Stimulated activated CD4-positive, alpha-beta T cell treated with anti-CD3 and anti-CD28 coated beads, Interleukin-4, amount 100 ng/mL, for 24 hours (primary cell): ENCODE measurements around the gene SIK3.
A peak's percentile ranks its signal among the peaks of the same experiment; 100 is the strongest.

Source experiments
- DNase-seq: peaks from one replicate; pipeline ENCODE4 v3.0.0-alpha.2; 2020

The SIK3 gene

GRCh38 chr11:116857316-116857715 lies 240.9 kb downstream of the SIK3 start:
- DNase-seq, result no peak

DNA sequence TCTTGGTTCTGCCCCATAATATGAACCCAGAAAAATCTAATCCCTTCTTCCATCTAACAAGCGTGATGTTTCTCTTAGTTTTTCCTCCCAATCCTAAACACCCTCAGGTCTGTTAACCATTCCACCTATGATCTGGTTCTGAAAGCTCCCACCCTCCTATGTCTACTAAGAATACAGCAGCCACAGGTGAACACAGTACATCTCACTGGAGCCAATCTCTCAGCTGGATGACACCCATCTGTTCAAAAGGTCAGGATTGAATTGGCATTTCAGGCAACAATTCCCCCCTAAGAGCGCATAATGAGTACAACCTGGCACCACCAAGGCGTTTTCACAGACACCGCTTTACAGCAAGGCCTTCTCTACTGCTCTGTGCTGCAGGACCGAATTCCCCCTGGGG lies 241.8 kb downstream of the SIK3 start:
- DNase-seq, result no peak

DNA sequence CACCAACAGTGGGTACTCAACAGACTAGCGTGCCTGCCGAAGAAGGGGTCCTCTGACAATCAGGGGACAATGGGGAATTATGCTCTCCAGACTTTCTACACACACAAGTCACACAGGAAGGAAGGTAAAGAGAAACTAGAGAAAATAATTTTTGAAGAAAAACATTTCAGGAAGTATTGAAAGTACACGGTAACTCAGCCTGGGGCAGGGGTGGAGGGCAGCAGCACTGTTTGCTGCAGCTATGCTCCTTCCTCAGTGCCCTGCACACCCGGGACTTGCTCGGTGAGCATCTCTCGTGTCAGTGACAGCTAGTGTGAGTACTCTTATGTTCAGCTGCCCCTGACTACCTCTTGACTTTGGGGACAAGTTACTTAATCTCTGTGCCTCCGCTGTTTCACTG lies 242.8 kb downstream of the SIK3 start:
- no peak for DNase-seq

- peak; percentile 75 for DNase-seq
These were observed 244.7 kb downstream of the SIK3 start for GRCh38 chr11:116853461-116854073.

DNA sequence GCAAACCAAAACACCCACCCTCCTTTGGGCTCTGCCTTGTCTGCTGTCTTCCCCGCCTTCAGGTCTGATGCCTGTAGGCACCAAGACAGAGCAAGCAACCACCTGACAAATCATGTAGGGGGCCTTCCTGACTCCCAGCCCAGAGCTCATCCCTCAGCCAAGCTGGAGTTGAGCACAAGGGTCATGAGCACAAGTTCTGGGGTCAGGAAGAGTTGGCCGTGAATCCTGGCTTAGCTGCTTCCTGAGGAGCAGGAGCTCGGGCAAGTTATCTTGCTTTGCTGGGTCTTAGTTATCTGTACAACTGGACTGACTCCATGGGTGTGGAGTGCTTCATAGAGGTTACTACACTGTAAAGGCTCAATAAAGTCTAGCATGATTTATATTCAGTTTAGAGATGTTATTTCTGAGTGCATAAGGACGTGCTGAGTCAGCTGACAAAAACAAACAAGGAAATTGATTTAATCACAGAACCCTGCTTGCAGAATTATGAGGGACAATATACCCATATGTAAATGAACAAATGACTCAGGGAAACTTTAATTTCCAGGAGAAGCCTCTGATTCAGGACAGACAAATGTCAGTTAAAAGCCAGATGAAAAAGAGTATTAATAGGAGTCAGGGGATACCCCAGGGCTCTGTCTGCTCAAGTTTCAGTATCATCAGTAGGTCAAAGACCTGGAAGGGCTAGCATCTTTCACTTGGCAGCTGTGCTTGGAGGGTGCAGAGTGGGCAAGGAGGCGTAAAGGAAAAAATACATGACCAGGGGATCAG lies 245.8 kb downstream of the SIK3 start:
- DNase-seq, result no peak

DNA sequence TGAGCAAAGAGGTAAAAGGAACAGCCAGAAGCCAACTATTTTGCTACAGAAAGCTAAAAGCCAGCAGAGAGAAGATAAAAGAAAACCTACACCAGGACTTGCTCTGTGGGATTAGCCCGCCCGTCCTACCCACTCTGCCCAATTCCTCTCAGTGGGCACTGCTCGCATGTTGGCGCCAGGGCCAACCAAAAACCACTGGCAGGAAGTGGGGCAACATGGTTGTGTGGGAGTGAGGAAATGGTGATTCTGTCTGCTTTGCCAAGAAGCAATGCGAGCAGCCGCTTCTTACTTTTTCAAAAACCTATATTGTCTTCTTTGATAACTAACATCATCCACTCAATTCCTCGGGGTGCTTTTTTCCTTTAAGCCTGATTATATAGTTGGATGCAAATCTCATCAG lies 246.6 kb downstream of the SIK3 start:
- peak; percentile 45 for DNase-seq

- no peak for DNase-seq
These were observed 248.7 kb downstream of the SIK3 start for GRCh38 chr11:116849486-116849885.

DNA sequence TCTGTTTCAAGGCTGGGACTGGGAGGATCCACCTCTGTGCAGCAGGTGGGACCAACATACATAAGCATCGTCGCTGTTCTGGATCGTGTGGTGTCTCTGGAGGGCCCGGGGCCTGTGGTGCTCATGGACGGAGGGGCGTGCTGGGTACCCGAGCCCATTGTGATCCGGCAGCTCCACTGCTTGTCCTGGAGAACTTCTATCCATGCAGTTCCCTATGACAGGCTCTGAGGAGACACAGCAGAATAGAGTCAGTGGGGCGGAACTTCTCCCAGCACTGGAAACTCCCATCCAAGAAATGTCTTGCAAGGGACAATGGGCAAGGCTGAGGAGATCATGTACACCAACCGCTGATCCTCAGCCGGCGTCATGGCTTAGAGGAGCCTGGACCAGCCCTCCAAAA lies 249.2 kb downstream of the SIK3 start:
- no peak for DNase-seq

DNA sequence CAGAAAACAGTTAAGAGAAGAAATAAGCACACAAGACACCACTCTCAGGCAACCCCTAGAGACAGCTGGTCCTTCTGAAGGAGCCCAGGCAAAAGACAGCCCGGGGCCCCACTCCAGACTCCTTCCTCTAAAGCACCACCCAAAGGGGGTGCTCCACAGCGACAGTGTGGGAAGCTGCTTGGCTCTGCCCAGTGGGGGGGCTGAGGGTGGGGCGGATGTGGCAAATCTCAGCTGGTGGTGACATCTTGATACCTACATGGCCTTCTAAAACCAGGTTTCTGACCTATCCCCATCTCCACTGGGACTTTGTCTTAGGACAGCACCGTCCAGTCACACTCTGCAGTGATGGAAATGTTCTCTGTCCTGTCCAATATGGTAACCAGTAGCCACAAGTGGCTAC lies 250.6 kb downstream of the SIK3 start:
- no peak for DNase-seq

- DNase-seq, result no peak
These were observed 253.5 kb downstream of the SIK3 start for GRCh38 chr11:116844722-116845121.

DNA sequence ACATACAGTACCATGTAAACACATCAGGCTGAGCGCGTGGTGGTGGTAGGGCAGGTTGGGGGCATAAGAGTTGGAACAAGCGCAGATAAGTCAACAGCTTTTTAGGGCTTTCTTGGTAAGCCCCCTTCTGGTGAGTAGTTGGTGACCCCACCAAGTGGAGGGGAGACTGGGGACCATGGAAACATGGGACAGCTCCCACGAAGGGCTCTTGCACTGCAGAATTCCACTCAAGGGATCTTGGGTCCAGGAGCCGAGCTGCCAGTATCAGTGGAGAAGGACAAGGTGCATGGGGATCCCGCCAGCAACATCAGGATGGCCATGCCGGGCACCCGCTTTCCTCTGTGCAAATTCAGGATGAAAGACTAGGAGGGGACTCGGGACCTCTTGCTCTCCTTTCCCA lies 254.6 kb downstream of the SIK3 start:
- no peak for DNase-seq

GRCh38 chr11:116842909-116843308 lies 255.3 kb downstream of the SIK3 start:
- DNase-seq, result no peak

GRCh38 chr11:116842117-116842516 lies 256.1 kb downstream of the SIK3 start:
- DNase-seq, result no peak

- DNase-seq, result no peak
These were observed 257.4 kb downstream of the SIK3 start for GRCh38 chr11:116840746-116841296.

GRCh38 chr11:116840224-116840745 lies 257.9 kb downstream of the SIK3 start:
- DNase-seq, result no peak

DNA sequence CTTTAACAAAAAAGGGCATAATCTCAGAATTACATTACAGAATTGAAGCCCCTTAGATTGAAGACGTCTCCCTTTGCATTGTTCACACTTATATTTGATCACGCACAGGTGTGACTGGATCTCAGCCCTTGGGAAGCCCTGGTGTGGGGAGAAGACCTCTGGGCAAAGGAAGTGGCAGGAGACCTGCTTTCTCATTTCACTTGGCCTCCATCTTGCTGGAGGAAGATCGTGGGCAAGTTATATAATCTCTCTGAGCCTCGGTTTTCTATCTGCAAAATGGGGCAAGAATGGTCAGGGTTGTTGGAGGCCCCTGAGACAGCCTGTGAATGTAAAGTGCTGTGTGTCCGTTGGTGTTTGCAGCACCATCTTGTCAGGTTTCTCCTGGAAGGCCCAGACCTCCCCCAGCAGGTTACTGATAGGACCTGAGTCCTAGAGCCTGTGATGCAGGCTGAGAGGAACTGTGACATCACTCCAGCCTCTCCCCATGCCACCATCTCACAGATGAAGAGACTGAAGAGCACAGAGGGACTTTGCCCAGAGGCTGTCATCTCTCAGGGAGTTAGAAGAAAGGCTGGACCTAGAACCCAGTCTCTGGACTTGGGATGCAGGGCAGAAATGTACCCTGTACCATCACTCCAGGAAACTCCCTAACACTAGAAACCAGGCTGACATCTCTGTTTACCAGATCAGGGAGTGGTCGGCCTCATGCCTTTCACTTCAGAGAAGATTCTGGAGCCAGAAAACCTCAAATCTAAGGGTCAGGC lies 259.7 kb downstream of the SIK3 start:
- no peak for DNase-seq

GRCh38 chr11:116837231-116838091 lies 260.8 kb downstream of the SIK3 start, which contains the start of gene APOA1:
Gene APOA1 (minus strand): TSS chr11:116837622. CDS start chr11:116837387, 235 bp downstream.
- no peak for DNase-seq

DNA sequence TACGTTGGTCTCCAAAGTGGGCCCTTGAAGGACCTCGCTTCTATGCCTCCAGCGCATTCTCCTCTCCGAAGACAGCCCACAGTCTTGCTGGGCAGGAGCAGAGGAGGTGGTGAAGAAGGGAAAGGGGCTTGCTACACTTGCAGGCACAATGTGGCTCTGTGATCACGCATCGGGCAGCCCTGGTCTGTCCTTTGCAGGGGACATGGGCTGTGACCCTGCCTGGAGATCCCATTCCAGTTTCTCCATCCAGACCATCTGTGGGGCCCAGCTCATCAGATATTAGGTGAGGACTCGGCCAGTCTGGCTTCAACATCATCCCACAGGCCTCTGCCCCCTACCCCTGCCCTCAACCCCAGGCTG lies 261.6 kb downstream of the SIK3 start:
- no peak for DNase-seq

DNA sequence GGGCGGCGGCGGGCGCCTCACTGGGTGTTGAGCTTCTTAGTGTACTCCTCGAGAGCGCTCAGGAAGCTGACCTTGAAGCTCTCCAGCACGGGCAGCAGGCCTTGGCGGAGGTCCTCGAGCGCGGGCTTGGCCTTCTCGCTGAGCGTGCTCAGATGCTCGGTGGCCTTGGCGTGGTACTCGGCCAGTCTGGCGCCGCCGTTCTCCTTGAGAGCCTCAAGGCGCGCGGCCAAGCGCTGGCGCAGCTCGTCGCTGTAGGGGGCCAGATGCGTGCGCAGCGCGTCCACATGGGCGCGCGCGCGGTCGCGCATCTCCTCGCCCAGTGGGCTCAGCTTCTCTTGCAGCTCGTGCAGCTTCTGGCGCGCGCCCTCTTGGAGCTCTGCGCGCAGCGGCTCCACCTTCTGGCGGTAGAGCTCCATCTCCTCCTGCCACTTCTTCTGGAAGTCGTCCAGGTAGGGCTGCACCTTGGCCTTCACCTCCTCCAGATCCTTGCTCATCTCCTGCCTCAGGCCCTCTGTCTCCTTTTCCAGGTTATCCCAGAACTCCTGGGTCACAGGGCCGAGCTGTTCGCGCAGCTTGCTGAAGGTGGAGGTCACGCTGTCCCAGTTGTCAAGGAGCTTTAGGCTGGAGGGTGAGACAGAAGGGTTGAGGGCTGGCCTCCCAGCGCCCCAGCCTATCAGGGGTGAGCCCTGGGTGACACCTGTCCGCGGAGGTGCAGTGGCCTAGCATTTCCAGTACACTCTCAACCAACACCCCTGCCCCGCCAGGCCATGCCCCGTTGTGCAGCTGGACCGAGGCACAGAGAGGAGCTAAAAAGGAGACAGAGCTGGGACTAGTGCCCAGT lies 262.2 kb downstream of the SIK3 start:
- DNase-seq, result peak; percentile 77

DNA sequence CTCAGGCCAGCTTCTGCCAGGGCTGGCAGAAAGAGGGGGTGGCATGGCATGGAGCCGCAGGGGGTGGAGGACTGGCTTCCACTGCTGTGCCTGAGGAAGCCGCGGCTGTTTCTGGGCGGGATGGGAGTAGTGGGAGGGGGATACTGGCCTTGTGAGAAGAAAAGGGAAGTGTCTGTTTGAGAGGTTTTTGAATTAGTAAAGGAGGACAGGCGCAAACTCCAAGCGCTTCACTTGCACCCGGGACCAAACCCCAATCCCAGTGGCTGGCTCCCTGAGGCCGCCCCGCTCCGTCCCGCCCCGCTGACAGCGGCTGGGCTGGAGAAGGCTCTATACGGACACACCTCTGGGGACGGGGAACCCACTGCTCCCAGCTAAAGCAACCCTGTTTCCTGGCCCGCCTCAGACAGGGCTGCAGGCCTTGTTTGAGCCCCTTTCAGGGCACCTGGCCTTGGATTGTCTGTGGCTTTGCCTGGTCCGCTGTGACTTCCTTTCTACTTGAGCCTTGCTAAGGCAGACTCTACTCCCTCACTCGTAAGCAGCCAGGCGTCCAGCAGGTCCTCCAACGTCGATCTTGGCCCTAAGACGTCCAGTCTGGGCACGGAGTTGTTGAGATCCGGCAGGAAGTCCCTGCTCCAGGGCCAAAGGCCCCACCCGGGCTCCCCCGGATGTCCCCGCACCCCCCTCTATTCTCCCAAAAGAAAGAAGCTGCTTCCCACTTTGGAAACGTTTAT lies 263.0 kb downstream of the SIK3 start:
- DNase-seq, result no peak
